ENCODE data around the gene SLFN12L. TPM values are rescaled to one million over a fixed set of nuclear protein-coding genes. Genes with fewer than 3 reads are reported as not detected.

The SLFN12L gene
- total and polyA plus RNA-seq, 9 of the 15 experiments (the other 6 are each of a cell fraction or from before 2014, with no cell fraction given), result 0.04 to 0.31 (median 0.08) TPM; not detected in 3

DNA sequence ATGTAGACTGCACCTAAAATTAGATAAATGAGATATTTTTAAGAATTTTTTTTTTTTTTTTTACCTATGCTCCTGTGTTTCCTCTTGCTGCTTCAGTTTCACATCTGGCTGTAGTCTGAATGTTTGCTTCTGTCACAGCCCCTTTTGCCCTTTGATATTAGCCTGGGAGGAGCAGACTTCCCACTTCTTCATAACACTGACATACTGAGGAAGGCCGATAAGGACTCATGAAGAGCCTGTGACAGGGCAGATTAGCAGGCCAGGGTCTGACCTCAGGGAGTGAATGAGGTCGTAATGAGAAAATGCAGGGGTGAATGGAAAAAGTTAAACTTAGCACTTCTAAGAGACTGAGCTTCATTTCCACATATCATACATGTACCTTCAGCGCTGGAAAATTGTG, 23.2 kb upstream of the SLFN12L start, which contains the start of gene SLFN14 (continued):
- TF ChIP-seq, protein P1, sequence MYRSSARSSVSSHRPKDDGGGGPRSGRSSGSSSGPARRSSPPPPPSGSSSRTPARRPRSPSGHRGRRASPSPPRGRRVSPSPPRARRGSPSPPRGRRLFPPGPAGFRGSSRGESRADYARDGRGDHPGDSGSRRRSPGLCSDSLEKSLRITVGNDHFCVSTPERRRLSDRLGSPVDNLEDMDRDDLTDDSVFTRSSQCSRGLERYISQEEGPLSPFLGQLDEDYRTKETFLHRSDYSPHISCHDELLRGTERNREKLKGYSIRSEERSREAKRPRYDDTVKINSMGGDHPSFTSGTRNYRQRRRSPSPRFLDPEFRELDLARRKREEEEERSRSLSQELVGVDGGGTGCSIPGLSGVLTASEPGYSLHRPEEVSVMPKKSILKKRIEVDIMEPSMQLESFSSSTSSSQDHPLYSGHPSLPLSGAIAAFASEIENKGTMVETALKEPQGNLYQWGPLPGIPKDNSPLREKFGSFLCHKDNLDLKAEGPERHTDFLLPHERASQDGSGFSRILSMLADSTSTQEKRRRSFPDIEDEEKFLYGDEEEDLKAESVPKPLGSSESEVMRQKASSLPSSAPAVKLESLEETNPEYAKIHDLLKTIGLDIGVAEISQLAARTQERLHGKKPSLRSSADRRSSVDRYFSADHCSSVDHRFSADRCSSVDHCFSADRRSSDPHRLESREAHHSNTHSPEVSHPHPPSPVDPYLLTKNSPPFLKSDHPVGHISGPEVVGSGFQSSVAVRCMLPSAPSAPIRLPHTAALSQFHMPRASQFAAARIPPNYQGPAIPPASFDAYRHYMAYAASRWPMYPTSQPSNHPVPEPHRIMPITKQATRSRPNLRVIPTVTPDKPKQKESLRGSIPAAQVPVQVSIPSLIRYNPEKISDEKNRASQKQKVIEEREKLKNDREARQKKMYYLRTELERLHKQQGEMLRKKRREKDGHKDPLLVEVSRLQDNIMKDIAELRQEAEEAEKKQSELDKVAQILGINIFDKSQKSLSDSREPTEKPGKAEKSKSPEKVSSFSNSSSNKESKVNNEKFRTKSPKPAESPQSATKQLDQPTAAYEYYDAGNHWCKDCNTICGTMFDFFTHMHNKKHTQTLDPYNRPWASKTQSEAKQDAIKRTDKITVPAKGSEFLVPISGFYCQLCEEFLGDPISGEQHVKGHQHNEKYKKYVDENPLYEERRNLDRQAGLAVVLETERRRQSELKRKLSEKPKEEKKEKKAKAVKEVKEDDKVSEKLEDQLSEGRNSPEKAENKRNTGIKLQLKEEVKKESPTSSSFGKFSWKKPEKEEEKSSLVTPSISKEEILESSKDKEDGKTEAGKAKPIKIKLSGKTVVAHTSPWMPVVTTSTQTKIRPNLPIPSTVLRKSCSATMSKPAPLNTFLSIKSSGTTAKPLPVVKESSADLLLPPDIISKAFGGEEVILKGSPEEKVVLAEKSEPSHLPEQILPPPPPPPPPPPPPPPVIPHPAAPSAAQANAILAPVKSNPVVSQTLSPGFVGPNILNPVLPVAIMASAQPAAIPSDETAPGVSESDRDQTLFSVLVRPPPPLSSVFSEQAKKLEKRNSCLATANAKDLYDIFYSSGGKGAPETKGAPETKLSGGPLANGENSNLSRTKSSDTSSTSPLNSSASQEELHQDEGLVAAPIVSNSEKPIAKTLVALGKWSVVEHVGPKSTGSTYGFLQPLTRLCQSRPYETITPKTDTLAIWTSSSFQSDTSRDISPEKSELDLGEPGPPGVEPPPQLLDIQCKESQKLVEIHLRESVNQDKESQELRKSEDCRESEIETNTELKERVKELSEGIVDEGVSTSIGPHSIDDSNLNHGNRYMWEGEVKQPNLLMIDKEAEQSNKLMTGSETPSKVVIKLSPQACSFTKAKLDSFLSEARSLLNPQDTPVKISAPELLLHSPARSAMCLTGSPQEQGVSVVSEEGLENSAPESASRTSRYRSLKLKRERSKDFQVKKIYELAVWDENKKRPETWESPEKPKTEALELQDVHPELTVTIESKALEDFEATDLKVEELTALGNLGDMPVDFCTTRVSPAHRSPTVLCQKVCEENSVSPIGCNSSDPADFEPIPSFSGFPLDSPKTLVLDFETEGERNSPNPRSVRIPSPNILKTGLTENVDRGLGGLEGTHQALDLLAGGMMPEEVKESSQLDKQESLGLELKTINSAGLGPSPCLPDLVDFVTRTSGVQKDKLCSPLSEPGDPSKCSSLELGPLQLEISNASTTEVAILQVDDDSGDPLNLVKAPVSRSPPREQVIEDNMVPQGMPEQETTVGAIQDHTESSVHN (IDR thresholded peaks at IDR 0.05; ENCODE audit: borderline replicate concordance in 1 of 2, low read depth in 1 of 2), result peak in 1 of 2 experiments; percentile 71; a peak in 1 of 4 replicates
- TF ChIP-seq ZFPM2 (CRISPR knock-in tag; IDR thresholded peaks at IDR 0.05) (no peak), CREBBP (IDR thresholded peaks at IDR 0.05; ENCODE audit: low read depth, low read length) (no peak), NCOA2 (IDR thresholded peaks at IDR 0.05; ENCODE audit: partially characterized antibody in 2 of 2) (peak; percentile 79 to 82), ZNF717 (CRISPR knock-in tag; IDR thresholded peaks at IDR 0.05) (no peak), ILF3 (IDR thresholded peaks at IDR 0.05; ENCODE audit: borderline replicate concordance) (no peak), RFX7 (CRISPR knock-in tag; IDR thresholded peaks at IDR 0.05) (no peak), ADNP (tag; IDR thresholded peaks at IDR 0.05) (no peak; the same call in 1 of the 2 replicates), KLF1 (tag; IDR thresholded peaks at IDR 0.05) (no peak), ZNF507 (tag; conservative IDR thresholded peaks at IDR 0.05) (no peak), ZNF324 (CRISPR knock-in tag; IDR thresholded peaks at IDR 0.05) (no peak), DIDO1 (tag; IDR thresholded peaks at IDR 0.05; ENCODE audit: low read depth) (no peak), RBM25 (IDR thresholded peaks at IDR 0.05; ENCODE audit: low read depth, low read length, severe bottlenecking) (no peak)
- TF ChIP-seq, protein P2, sequence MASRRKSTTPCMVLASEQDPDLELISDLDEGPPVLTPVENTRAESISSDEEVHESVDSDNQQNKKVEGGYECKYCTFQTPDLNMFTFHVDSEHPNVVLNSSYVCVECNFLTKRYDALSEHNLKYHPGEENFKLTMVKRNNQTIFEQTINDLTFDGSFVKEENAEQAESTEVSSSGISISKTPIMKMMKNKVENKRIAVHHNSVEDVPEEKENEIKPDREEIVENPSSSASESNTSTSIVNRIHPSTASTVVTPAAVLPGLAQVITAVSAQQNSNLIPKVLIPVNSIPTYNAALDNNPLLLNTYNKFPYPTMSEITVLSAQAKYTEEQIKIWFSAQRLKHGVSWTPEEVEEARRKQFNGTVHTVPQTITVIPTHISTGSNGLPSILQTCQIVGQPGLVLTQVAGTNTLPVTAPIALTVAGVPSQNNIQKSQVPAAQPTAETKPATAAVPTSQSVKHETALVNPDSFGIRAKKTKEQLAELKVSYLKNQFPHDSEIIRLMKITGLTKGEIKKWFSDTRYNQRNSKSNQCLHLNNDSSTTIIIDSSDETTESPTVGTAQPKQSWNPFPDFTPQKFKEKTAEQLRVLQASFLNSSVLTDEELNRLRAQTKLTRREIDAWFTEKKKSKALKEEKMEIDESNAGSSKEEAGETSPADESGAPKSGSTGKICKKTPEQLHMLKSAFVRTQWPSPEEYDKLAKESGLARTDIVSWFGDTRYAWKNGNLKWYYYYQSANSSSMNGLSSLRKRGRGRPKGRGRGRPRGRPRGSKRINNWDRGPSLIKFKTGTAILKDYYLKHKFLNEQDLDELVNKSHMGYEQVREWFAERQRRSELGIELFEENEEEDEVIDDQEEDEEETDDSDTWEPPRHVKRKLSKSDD (conservative IDR thresholded peaks at IDR 0.05; ENCODE audit: low read length), result no peak
- TF ChIP-seq, protein P3, sequence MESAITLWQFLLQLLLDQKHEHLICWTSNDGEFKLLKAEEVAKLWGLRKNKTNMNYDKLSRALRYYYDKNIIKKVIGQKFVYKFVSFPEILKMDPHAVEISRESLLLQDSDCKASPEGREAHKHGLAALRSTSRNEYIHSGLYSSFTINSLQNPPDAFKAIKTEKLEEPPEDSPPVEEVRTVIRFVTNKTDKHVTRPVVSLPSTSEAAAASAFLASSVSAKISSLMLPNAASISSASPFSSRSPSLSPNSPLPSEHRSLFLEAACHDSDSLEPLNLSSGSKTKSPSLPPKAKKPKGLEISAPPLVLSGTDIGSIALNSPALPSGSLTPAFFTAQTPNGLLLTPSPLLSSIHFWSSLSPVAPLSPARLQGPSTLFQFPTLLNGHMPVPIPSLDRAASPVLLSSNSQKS (CRISPR knock-in tag; IDR thresholded peaks at IDR 0.05), result no peak
- TF ChIP-seq, protein P4, sequence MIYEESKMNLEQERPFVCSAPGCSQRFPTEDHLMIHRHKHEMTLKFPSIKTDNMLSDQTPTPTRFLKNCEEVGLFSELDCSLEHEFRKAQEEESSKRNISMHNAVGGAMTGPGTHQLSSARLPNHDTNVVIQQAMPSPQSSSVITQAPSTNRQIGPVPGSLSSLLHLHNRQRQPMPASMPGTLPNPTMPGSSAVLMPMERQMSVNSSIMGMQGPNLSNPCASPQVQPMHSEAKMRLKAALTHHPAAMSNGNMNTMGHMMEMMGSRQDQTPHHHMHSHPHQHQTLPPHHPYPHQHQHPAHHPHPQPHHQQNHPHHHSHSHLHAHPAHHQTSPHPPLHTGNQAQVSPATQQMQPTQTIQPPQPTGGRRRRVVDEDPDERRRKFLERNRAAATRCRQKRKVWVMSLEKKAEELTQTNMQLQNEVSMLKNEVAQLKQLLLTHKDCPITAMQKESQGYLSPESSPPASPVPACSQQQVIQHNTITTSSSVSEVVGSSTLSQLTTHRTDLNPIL (CRISPR knock-in tag; IDR thresholded peaks at IDR 0.05), result no peak

All from K562 (cell line).